Stomach (tissue), 9 donors: ENCODE results near the gene MAJIN. TPM values are rescaled to one million over a fixed set of nuclear protein-coding genes. Genes with fewer than 3 reads are reported as not detected.
"Not testable (repeated sequence)": the region's sequence is repeated elsewhere in the genome, so short reads cannot be mapped to it uniquely, and the experiment has no call there.

Experiments
- DNase-seq, 2 donors: peaks; one replicate each; pipeline versions ENCODE4 v3.0.0 to v3.0.0-alpha.2; 2013 to 2019
- H3K27ac ChIP-seq, 5 donors: fragments of 200-600 bp in 4 of 5; sonication (generic) in 4 of 5; one replicate each; pipeline ENCODE4 v1.5.1; 2013 to 2019; ENCODE audit warnings: mild to moderate bottlenecking in 1 of 5, moderate library complexity in 1 of 5
- H3K27me3 ChIP-seq, 3 donors: fragments of 200-600 bp; sonication (generic); one replicate each; pipeline ENCODE4 v1.5.1; 2017 to 2019; ENCODE audit warnings: mixed run types in 1 of 3
- H3K36me3 ChIP-seq, 4 donors: fragments of 200-600 bp; sonication (generic); 1 replicate in 3 of 4; 2 replicates in 1 of 4; pipeline ENCODE4 v1.5.1; 2016 to 2019
- H3K4me1 ChIP-seq, 4 donors: fragments of 200-600 bp; sonication (generic); one replicate each; pipeline ENCODE4 v1.5.1; 2016 to 2019
- H3K4me3 ChIP-seq, 4 donors: fragments of 200-600 bp; sonication (generic) in 3 of 4; one replicate each; pipeline ENCODE4 v1.5.1; 2016 to 2019; ENCODE audit warnings: mild to moderate bottlenecking in 1 of 4
- H3K9me3 ChIP-seq, 4 donors: fragments of 200-600 bp; sonication (generic); one replicate each; pipeline ENCODE4 v1.5.1; 2016 to 2019
- CTCF ChIP-seq, 7 experiments: fragments of 450-650 bp in 4 of 7; fragments of 200-600 bp in 3 of 7; sonication (generic) in 3 of 7; IDR thresholded peaks; one replicate each; pipeline ENCODE4 v1.5.1; 2016 to 2019; ENCODE audit warnings: antibody characterized with exemption in 7 of 7, control low read depth in 2 of 7, mild to moderate bottlenecking in 1 of 7
- EP300 ChIP-seq: sonication (generic); formaldehyde crosslinking; IDR thresholded peaks from one replicate; pipeline ENCODE4 v1.6.1; 2017; ENCODE audit warnings: antibody characterized with exemption
- POLR2A ChIP-seq, 4 donors: fragments of 450-650 bp; IDR thresholded peaks; one replicate each; pipeline ENCODE4 v1.6.1; 2016; ENCODE audit warnings: antibody characterized with exemption in 4 of 4, control low read depth in 2 of 4, mild to moderate bottlenecking in 1 of 4, moderate library complexity in 1 of 4
- POLR2AphosphoS5 ChIP-seq, 3 donors: sonication (generic); formaldehyde crosslinking; IDR thresholded peaks; one replicate each; pipeline ENCODE4 v1.6.1; 2016; ENCODE audit warnings: antibody characterized with exemption in 3 of 3
- WGBS, 5 donors: extraction: QIAGEN DNeasy Blood & Tissue Kit in 3 of 5; methylation state at CpG; one replicate each; pipeline versions ENCODE4 v1.1.5 to v1.1.7; 2013 to 2018; 5-methylcytosine and 5-hydroxymethylcytosine counted together
- intact Hi-C: fragments of 100-400 bp; cut with DNase I; formaldehyde crosslinking; loops from one replicate; pipeline ENCODE4 v1.15.1; 2023; ENCODE audit warnings: low total_unique reads
- polyA plus RNA-seq, 3 donors: library from polyadenylated mRNA; stranded (reverse); fragments of 200-250 nt; gene quantifications; one replicate each; pipeline ENCODE4 v1.2.3, GENCODE V29; 2013
- total RNA-seq, 5 donors: library from RNA; depleted of rRNA; stranded (reverse); fragments of >200 nt; gene quantifications; one replicate each; pipeline versions ENCODE4 v1.1.0 to v1.2.3, GENCODE V29; 2014 to 2016
- donor health status: healthy with polysubstance abuse.
- donor health status: Bipolar disorder and iron deficiency.
- donor health status: healthy.

Gene MAJIN
- total and polyA plus RNA-seq, 8 donors, result 0.20 TPM; not detected in 7

- Histone ChIP-seq H3K9me3 (no peaks in the 10 kb centered on the region), H3K4me3 (no peak overlapping the region), H3K27ac (peak overlapping the region in 1 of 5 donors; percentile 4), H3K4me1 (peaks cover 0 to 41% (median 5%) of the 10 kb centered on the region in 4 donors), H3K27me3 (no peaks in the 10 kb centered on the region), H3K36me3 (peaks cover 0 to 45% (median 18%) of the 10 kb centered on the region in 4 donors)
- 76 to 86% (median 79%) methylated on average over 6 of the region's 6 CpGs for WGBS, 5 donors
- DNase-seq, result no peak
- intact Hi-C loops, result no loop called here
- TF ChIP-seq POLR2A (IDR thresholded peaks at IDR 0.05), result no peak
- TF ChIP-seq CTCF (IDR thresholded peaks at IDR 0.05), result no peak
- TF ChIP-seq EP300, result no peak
- no peak for TF ChIP-seq POLR2AphosphoS5 (IDR thresholded peaks at IDR 0.05)
These were observed 16.3 kb upstream of the MAJIN start for GRCh38 chr11:64987998-64988854.

DNA sequence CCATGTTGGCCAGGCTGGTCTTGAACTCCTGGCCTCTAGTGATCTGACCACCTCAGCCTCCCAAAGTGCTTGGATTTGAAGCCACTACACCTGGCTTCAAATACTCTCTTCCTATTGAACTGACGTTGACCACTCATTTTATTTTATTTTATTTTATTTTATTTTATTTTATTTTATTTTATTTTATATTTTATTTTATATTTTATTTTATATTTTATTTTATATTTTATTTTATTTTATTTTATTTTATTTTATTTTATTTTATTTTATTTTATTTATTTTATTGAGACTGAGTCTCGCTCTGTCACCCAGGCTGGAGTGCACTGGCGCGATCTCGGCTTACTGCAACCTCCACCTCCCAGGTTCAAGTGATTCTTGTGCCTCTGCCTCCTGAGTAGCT, 11.4 kb upstream of the MAJIN start:
- H3K27me3 ChIP-seq, H3K36me3 ChIP-seq, H3K9me3 ChIP-seq, H3K4me1 ChIP-seq, H3K4me3 ChIP-seq, DNase-seq, intact Hi-C loops, H3K27ac ChIP-seq: not testable (repeated sequence)
- 73 to 87% (median 85%) methylated on average over 5 of the region's 5 CpGs for WGBS, 5 donors

DNA sequence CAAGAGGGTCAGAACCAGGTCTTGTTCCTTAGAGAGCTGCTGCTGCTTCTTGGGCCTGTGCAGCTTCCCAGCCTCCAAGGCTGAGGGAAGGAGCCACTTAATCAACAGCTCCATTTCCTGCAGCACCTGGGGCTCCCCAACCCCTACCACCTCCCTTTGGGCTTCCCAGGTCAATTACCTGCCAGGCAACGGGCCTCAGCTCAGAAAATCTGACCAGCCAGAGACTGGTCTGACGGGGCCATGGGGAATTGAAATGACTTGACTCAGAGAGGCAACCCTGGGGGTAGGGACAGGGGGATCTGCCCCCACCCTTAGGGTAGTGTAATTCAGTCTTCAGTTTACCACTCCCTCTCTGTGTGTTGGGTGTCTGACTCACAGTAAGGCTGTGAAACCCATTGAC, 4.7 kb upstream of the MAJIN start:
- Histone ChIP-seq H3K27me3 (peaks cover 0 to 12% (median 0%) of the 10 kb centered on the region in 3 donors), H3K27ac (no peak overlapping the region), H3K9me3 (no peaks in the 10 kb centered on the region), H3K4me3 (no peak overlapping the region), H3K4me1 (peaks cover 7 to 12% (median 9%) of the 10 kb centered on the region in 4 donors), H3K36me3 (no peaks in the 10 kb centered on the region)
- DNase-seq, result no peak
- intact Hi-C loops, result no loop called here
- no peak for TF ChIP-seq POLR2AphosphoS5 (IDR thresholded peaks at IDR 0.05)
- no peak for TF ChIP-seq POLR2A (IDR thresholded peaks at IDR 0.05)
- no peak for TF ChIP-seq CTCF (IDR thresholded peaks at IDR 0.05)
- TF ChIP-seq EP300, result no peak
- WGBS, 5 donors, result 56 to 70% (median 63%) methylated on average over 2 of the region's 2 CpGs

DNA sequence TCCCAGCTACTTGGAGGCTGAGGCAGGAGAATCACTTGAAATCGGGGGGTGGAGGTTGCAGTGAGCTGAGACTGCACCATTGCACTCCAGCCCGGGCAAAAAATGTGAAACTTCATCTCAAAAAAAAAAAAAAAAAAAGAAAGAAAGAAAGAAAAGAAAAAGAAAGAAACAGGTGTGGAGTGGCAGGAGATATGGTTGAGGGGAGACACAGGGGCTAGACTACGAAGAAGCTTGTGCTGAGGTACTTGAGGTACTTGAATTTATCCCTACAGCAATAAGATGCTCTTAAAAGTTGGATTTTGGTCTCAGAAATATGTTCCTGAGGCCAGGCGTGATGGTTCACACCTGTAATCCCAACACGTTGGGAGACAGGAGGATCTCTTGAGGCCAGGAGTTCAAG, 2.2 kb upstream of the MAJIN start:
- Histone ChIP-seq H3K4me3 (no peak overlapping the region), H3K36me3 (no peaks in the 10 kb centered on the region), H3K27ac (no peak overlapping the region), H3K9me3 (no peaks in the 10 kb centered on the region), H3K27me3 (peaks cover 0 to 16% (median 0%) of the 10 kb centered on the region in 3 donors), H3K4me1 (peaks cover 9 to 16% (median 12%) of the 10 kb centered on the region in 4 donors)
- 68 to 88% (median 81%) methylated on average over 5 of the region's 5 CpGs for WGBS, 5 donors
- DNase-seq, result no peak
- intact Hi-C loops, result no loop called here
- TF ChIP-seq POLR2A (IDR thresholded peaks at IDR 0.05) (no peak), EP300 (no peak), POLR2AphosphoS5 (IDR thresholded peaks at IDR 0.05) (no peak), CTCF (IDR thresholded peaks at IDR 0.05) (no peak)

DNA sequence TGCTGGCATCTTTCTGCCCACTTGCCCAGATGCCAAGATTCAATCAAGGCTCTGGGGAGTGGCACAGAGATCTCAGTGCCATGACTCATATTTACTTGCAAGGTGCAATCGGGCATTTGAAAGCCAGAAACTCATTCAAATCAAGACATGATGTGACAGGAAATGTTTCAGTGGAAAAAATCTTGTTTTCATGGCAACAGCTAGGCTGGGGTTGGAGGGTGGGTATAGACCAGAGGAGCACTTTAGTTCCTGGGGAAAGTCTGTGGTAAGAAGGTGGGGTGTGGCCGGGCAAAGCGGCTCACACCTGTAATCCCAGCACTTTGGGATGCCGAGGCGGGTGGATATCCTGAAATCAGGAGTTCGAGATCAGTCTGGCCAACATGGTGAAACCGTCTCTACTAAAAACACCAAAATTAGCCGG, 1.2 kb downstream of the MAJIN start:
- intact Hi-C loops, result no loop called here
- H3K4me3 ChIP-seq, result no peak overlapping the region
- H3K36me3 ChIP-seq, result no peaks in the 10 kb centered on the region
- peaks cover 9 to 16% (median 12%) of the 10 kb centered on the region in 4 donors for H3K4me1 ChIP-seq
- peaks cover 0 to 16% (median 0%) of the 10 kb centered on the region in 3 donors for H3K27me3 ChIP-seq
- no peaks in the 10 kb centered on the region for H3K9me3 ChIP-seq
- no peak for TF ChIP-seq EP300
- no peak for TF ChIP-seq POLR2A (IDR thresholded peaks at IDR 0.05)
- TF ChIP-seq POLR2AphosphoS5 (IDR thresholded peaks at IDR 0.05), result no peak
- TF ChIP-seq CTCF (IDR thresholded peaks at IDR 0.05), result no peak
- 66 to 81% (median 76%) methylated on average over 8 of the region's 8 CpGs for WGBS, 5 donors
- no peak overlapping the region for H3K27ac ChIP-seq
- DNase-seq, result no peak
